ENCODE results near the gene ISM2. TPM values are rescaled to one million over a fixed set of nuclear protein-coding genes. Genes with fewer than 3 reads are reported as not detected.
"Not testable (repeated sequence)": the region's sequence is repeated elsewhere in the genome, so short reads cannot be mapped to it uniquely, and the experiment has no call there.

Gene ISM2
- total RNA-seq, 4 donors from 2014 or later = not detected

GRCh38 chr14:77543240-77543551 lies 44.6 kb upstream of the ISM2 start:
- DNase-seq (ENCODE audit: low spot score in 2 of 2) = no peak
- Histone ChIP-seq H3K27ac (peak overlapping the region; percentile 8), H3K4me3 (no peak overlapping the region), H3K27me3 (no peaks in the 10 kb centered on the region), H3K9me3 (no peaks in the 10 kb centered on the region), H3K4me1 (peaks cover 13% of the 10 kb centered on the region), H3K36me3 (peaks cover 12% of the 10 kb centered on the region)
- WGBS = 77% methylated on average over 5 of the region's 5 CpGs
- no peak for TF ChIP-seq EP300 (IDR thresholded peaks at IDR 0.05)
- no peak for TF ChIP-seq POLR2AphosphoS5 (IDR thresholded peaks at IDR 0.05)
- TF ChIP-seq CTCF (IDR thresholded peaks at IDR 0.05) = no peak
- TF ChIP-seq POLR2A (IDR thresholded peaks at IDR 0.05) = no peak

GRCh38 chr14:77542421-77543239 lies 44.0 kb upstream of the ISM2 start:
- DNase-seq (ENCODE audit: low spot score in 2 of 2) = no peak
- H3K4me1 ChIP-seq = peaks cover 13% of the 10 kb centered on the region
- TF ChIP-seq POLR2AphosphoS5 (IDR thresholded peaks at IDR 0.05) = no peak
- no peak for TF ChIP-seq POLR2A (IDR thresholded peaks at IDR 0.05)
- no peak for TF ChIP-seq EP300 (IDR thresholded peaks at IDR 0.05)
- no peak for TF ChIP-seq CTCF (IDR thresholded peaks at IDR 0.05)
- peak overlapping the region; percentile 8 for H3K27ac ChIP-seq
- H3K36me3 ChIP-seq = peaks cover 9% of the 10 kb centered on the region
- H3K27me3 ChIP-seq = no peaks in the 10 kb centered on the region
- H3K4me3 ChIP-seq = no peak overlapping the region
- WGBS = 61% methylated on average over 11 of the region's 11 CpGs
- H3K9me3 ChIP-seq = no peaks in the 10 kb centered on the region

- Histone ChIP-seq H3K27me3 (no peaks in the 10 kb centered on the region), H3K4me3 (no peak overlapping the region), H3K9me3 (no peaks in the 10 kb centered on the region), H3K4me1 (peaks cover 13% of the 10 kb centered on the region), H3K36me3 (peaks cover 5% of the 10 kb centered on the region), H3K27ac (no peak overlapping the region)
- 97% methylated on average over 4 of the region's 4 CpGs for WGBS
- DNase-seq (ENCODE audit: low spot score in 2 of 2) = no peak
- TF ChIP-seq POLR2A (IDR thresholded peaks at IDR 0.05) (no peak), EP300 (IDR thresholded peaks at IDR 0.05) (no peak), CTCF (IDR thresholded peaks at IDR 0.05) (no peak), POLR2AphosphoS5 (IDR thresholded peaks at IDR 0.05) (no peak)
Observed at GRCh38 chr14:77541905-77542304, 43.3 kb upstream of the ISM2 start.

- 94% methylated on average over 5 of the region's 5 CpGs for WGBS
- DNase-seq (ENCODE audit: low spot score in 2 of 2); H3K9me3 ChIP-seq; H3K4me1 ChIP-seq; H3K36me3 ChIP-seq; H3K4me3 ChIP-seq; H3K27me3 ChIP-seq; H3K27ac ChIP-seq: not testable (repeated sequence)
Observed at GRCh38 chr14:77536951-77537350, 38.3 kb upstream of the ISM2 start.

- TF ChIP-seq POLR2A (IDR thresholded peaks at IDR 0.05) = no peak
- TF ChIP-seq EP300 (IDR thresholded peaks at IDR 0.05) = no peak
- no peak for TF ChIP-seq CTCF (IDR thresholded peaks at IDR 0.05)
- no peak for TF ChIP-seq POLR2AphosphoS5 (IDR thresholded peaks at IDR 0.05)
Observed at GRCh38 chr14:77531071-77531470, 32.5 kb upstream of the ISM2 start.

GRCh38 chr14:77529963-77530362 lies 31.3 kb upstream of the ISM2 start:
- H3K27ac ChIP-seq = no peak overlapping the region
- H3K36me3 ChIP-seq = peaks cover 8% of the 10 kb centered on the region
- no peak overlapping the region for H3K4me3 ChIP-seq
- no peak for TF ChIP-seq POLR2AphosphoS5 (IDR thresholded peaks at IDR 0.05)
- no peak for TF ChIP-seq POLR2A (IDR thresholded peaks at IDR 0.05)
- H3K9me3 ChIP-seq = no peaks in the 10 kb centered on the region
- H3K4me1 ChIP-seq = no peaks in the 10 kb centered on the region
- no peaks in the 10 kb centered on the region for H3K27me3 ChIP-seq
- no peak for DNase-seq (ENCODE audit: low spot score in 2 of 2)

More at GRCh38 chr14:77531071-77531470, 32.5 kb upstream of the ISM2 start:
- Histone ChIP-seq H3K36me3 (peaks cover 10% of the 10 kb centered on the region), H3K4me1 (no peaks in the 10 kb centered on the region), H3K27me3 (no peaks in the 10 kb centered on the region), H3K27ac (no peak overlapping the region), H3K4me3 (no peak overlapping the region), H3K9me3 (no peaks in the 10 kb centered on the region)
- no peak for DNase-seq (ENCODE audit: low spot score in 2 of 2)
